A673 (cell line): ENCODE data around the gene PSME4. TPM values are rescaled to one million over a fixed set of nuclear protein-coding genes. Genes with fewer than 3 reads are reported as not detected.
A peak's percentile ranks its signal among the peaks of the same experiment; 100 is the strongest.

ENCODE experiments used
- BruUV-seq: library from RNA; stranded (reverse); fragments of 400-500 nt; replicated peaks from 2 replicates; lab custom pipeline; 2021; lab: Mats Ljungman, UMichigan
- CTCF ChIA-PET: fragments of 300-600 bp; sonication (Branson Sonifier 250); formaldehyde crosslinking; loops from one replicate; lab custom pipeline; 2022; ENCODE audit warnings: antibody characterized with exemption; lab: Charles Lee
- POLR2A ChIA-PET: fragments of 300-600 bp; sonication (Branson Sonifier 250); formaldehyde crosslinking; loops from one replicate; lab custom pipeline; 2022; ENCODE audit warnings: antibody characterized with exemption; ENCODE audit not compliant: low non-redundant PET; lab: Charles Lee
- DNase-seq: peaks from one replicate; pipeline ENCODE4 v3.0.0-alpha.2; 2015; ENCODE audit warnings: low spot score
- H3K27ac ChIP-seq: fragments of 200-600 bp; sonication (generic); 2 replicates; pipeline ENCODE4 v1.5.1; 2016; ENCODE audit warnings: mixed run types, low read depth, mild to moderate bottlenecking, mixed read lengths, antibody characterized with exemption, low read length; ENCODE audit not compliant: poor library complexity, severe bottlenecking
- H3K27me3 ChIP-seq: fragments of 200-600 bp; sonication (generic); replicated peaks from 2 replicates; pipeline ENCODE4 v1.6.1; 2017; ENCODE audit warnings: mixed run types, low read depth, mild to moderate bottlenecking, mixed read lengths, antibody characterized with exemption, low read length; ENCODE audit not compliant: insufficient read depth, poor library complexity
- H3K36me3 ChIP-seq: fragments of 200-600 bp; sonication (generic); 2 replicates; pipeline ENCODE4 v1.6.1; 2016; ENCODE audit warnings: mixed run types, mild to moderate bottlenecking, mixed read lengths, antibody characterized with exemption, low read length; ENCODE audit not compliant: insufficient read depth, poor library complexity, severe bottlenecking
- H3K4me1 ChIP-seq: fragments of 200-600 bp; sonication (generic); 2 replicates; pipeline ENCODE4 v1.6.1; 2017; ENCODE audit warnings: mixed run types, mild to moderate bottlenecking, mixed read lengths, antibody characterized with exemption, low read length; ENCODE audit not compliant: insufficient read depth, poor library complexity, severe bottlenecking
- H3K4me3 ChIP-seq: fragments of 200-600 bp; sonication (generic); 2 replicates; pipeline ENCODE4 v1.5.1; 2016; ENCODE audit warnings: low read depth, mixed run types, mild to moderate bottlenecking, mixed read lengths, low read length; ENCODE audit not compliant: poor library complexity, severe bottlenecking
- H3K9me3 ChIP-seq: fragments of 200-600 bp; sonication (generic); 2 replicates; pipeline ENCODE4 v1.6.1; 2016; ENCODE audit warnings: mixed run types, low read depth, mild to moderate bottlenecking, mixed read lengths, antibody characterized with exemption, low read length; ENCODE audit not compliant: poor library complexity, severe bottlenecking
- CTCF ChIP-seq: fragments of 300-800, 200-600 bp; sonication (generic); conservative IDR thresholded peaks from 2 replicates; pipeline ENCODE4 v1.5.1; 2017; ENCODE audit warnings: low read depth, mild to moderate bottlenecking, antibody characterized with exemption, low read length, moderate library complexity, mixed read lengths
- EZH2 ChIP-seq: fragments of 200-600 bp; sonication (generic); IDR thresholded peaks from 2 replicates; pipeline ENCODE4 v1.6.1; 2017; ENCODE audit warnings: borderline replicate concordance, low read depth, mild to moderate bottlenecking, mixed read lengths, antibody characterized with exemption, low read length; ENCODE audit not compliant: poor library complexity, severe bottlenecking
- intact Hi-C: fragments of 100-400 bp; cut with micrococcal nuclease; formaldehyde crosslinking; loops from one replicate; pipeline ENCODE4 v1.10.0; 2022; ENCODE audit not compliant: unreplicated experiment
- total RNA-seq: library from RNA; stranded (reverse); gene quantifications from 2 replicates; pipeline ENCODE4 v1.2.3, GENCODE V29; 2021

The PSME4 gene
- total RNA-seq, 1 experiment from 2014 or later = 97.6 TPM

GRCh38 chr2:53942280-53942679, 28.5 kb downstream of the PSME4 start:
- H3K9me3 ChIP-seq = no peaks in the 10 kb centered on the region
- DNase-seq = no peak
- no peak for TF ChIP-seq EZH2
- no peak for TF ChIP-seq CTCF
- ChIA-PET POLR2A (interaction anchor here (0.7 kb wide), 1 partner anchor 9 kb away, joined by 5 read pairs; no protein-coding TSS in a partner anchor), CTCF (no interaction called here)
- peaks cover 17% of the 10 kb centered on the region for H3K36me3 ChIP-seq
- no peak overlapping the region for H3K4me3 ChIP-seq
- H3K27me3 ChIP-seq = no peaks in the 10 kb centered on the region
- no TSS peak for BruUV-seq
- intact Hi-C loops = no loop called here
- H3K4me1 ChIP-seq = peaks cover 28% of the 10 kb centered on the region
- H3K27ac ChIP-seq = no peak overlapping the region

GRCh38 chr2:53941749-53942148, 29.0 kb downstream of the PSME4 start:
- no peaks in the 10 kb centered on the region for H3K27me3 ChIP-seq
- H3K4me1 ChIP-seq = peaks cover 28% of the 10 kb centered on the region
- ChIA-PET POLR2A (no interaction called here), CTCF (no interaction called here)
- peak; percentile 73 for DNase-seq
- intact Hi-C loops = no loop called here
- H3K27ac ChIP-seq = peak overlapping the region; percentile 0
- peaks cover 19% of the 10 kb centered on the region for H3K36me3 ChIP-seq
- no peaks in the 10 kb centered on the region for H3K9me3 ChIP-seq
- no peak overlapping the region for H3K4me3 ChIP-seq
- no TSS peak for BruUV-seq
- no peak for TF ChIP-seq CTCF
- no peak for TF ChIP-seq EZH2

- Histone ChIP-seq H3K9me3 (no peaks in the 10 kb centered on the region), H3K27me3 (no peaks in the 10 kb centered on the region), H3K4me1 (peaks cover 28% of the 10 kb centered on the region), H3K36me3 (peaks cover 26% of the 10 kb centered on the region), H3K4me3 (no peak overlapping the region), H3K27ac (peak overlapping the region; percentile 19)
- no peak for DNase-seq
- no TSS peak for BruUV-seq
- TF ChIP-seq EZH2 = no peak
- TF ChIP-seq CTCF = no peak
- POLR2A ChIA-PET = no interaction called here
- intact Hi-C loops = no loop called here
- CTCF ChIA-PET = no interaction called here
Observed at GRCh38 chr2:53939656-53940055, 31.1 kb downstream of the PSME4 start.
